ENCODE results near the gene CXXC4.

The CXXC4 gene

DNA sequence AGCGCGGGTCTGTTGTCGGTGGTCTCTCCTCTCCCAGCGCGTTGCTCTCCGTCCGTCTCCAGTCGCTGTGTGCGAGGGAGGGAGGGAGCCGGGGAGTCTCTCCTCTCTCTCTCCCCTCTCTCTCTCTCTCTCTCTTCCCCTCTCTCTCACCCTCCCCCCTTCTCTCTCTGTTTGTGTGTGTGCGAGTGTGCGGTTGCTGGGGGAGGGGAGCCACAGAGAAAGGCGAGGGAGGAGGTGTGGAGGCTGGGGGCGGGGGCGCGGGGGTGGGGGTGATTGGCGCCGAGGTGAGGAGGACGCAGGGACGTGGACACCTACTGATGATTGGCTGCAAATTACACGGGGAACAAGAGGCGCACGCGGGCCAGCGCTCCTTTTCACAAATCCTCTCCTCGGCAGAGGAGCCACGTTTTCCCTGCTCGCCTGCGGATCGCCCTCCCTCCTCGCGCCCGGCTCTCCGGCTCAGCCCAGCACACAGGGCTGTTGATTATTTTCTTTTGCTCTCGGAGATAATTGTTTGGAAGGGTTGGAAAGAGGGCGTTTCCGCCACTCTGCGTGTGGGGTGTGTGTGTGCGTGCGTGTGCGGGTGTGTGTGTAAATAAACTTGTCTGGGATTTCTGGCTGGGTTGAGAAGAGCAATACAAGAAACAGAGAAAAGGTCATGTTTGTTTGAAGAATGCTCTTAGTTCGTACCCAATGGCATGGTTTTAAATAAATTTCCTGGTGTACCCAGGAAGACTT lies at the start of gene CXXC4:
Gene CXXC4 (minus strand): TSS at position 73 of the 738 bp plus-strand sequence. CDS start 3,092 bp downstream, outside the sequence.
- DNase-seq (ENCODE audit: low spot score), result peak; percentile 33

DNA sequence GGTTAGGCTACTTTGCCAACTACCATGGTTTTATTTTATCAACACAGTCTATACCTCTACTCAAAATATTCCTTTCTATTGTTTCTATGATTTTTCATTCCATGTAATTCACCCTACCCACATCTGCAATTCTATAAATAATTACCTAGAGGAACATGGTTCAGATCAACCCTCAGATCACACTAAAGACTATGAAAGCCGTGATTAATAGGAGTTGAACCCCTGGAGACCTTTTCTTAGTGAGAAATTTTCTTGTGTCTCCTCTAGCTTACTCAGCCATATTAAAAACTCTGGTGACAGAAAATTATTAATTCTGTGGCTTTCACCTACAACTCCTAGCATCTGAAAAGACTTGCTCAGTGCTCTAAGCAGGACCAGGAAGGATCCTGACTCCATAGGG lies 38.5 kb upstream of the CXXC4 start:
- DNase-seq (ENCODE audit: low spot score), result no peak

DNA sequence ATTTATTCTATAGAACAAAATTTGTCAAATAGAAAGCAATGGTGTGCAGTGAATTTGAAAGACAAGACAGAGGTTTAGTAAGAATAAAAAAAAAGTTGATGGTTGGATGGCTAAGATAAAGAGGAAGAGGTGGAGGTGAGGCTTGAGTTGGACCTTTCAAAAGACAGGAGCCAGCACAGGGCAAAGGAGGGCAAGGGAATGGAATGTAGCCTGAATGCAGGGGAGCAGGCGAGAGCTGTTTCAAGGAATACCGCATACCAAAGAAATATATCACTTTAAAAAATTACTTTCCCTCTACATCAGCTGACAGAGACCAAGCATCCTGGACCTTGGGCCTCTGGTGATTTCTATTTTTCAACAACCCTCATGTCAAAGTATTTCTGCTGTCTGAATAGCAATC lies 38.0 kb upstream of the CXXC4 start:
- DNase-seq (ENCODE audit: low spot score), result no peak

DNA sequence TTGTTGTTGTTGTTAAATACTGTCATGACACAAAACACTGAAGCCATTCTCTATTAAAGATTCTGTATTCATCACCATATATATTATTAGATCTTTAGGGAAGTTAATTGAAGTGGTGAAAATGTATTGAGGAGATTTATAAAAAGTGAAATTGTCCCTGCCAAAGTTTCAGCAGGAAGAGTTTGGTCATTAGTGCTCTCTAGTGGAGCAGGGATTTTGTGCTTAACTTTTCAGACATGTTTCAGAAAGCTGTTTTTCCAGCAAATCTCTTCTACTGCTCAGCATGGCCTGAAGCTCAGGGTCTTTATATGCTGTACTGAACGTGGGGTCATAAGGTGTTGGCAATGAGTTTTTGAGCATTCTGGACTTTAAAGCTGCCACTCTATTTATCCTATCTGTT lies 36.7 kb upstream of the CXXC4 start:
- no peak for DNase-seq (ENCODE audit: low spot score)

DNA sequence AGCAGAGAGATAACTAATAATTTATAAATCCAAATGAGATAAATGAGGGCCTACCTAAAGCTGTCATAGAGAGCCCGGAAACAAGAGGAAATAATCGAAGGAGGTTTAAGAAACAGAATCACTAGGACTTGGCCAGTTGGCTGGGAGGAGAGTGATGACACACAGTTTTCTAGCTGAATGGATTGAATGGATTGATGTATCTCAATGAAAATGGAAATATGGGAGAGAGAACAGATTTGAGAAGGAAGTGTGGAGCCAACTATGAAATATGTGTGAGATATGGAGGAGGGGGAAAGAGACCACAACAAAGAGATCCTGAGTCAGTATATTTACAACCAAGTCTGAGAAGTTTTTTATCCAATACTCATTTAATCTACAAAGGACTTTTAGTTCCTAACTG lies 35.7 kb upstream of the CXXC4 start:
- DNase-seq (ENCODE audit: low spot score), result no peak

DNA sequence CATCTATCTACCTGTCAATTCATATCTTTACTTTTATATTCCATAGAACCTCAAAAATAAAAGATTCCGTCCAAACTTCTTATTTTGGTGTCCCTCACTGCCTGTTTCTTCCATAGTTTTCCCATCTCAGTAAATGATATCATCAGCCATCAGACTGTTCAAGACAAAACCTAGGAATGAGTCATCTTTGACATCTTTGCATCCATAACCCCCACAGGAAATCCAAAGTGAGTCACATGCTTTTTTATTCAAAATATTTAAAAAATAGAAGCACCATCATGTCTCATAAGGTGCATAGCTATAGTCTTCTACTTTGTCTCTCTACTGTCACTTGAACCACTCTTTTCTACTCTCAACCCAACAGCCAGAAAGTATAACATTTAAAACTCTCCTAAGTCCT lies 29.9 kb upstream of the CXXC4 start:
- DNase-seq (ENCODE audit: low spot score), result no peak

DNA sequence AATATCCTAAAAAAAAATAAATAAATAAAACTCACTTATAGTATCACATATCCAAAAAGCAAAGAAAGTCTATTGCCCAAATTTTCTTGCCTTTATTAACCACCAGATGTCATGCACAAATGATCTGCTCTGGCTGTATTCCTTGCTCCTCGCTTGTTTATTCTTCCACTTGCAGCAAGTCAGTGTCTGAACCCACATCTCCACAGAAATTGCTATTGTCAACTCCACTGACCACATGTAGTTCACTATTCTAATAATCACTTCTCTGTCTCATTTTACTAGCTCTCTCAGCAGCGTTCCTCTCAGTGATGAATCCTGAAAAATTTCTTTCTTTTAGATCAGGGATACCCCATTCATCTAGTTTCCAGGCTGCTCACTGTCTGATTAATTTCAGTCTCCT lies 29.3 kb upstream of the CXXC4 start:
- DNase-seq (ENCODE audit: low spot score), result no peak

DNA sequence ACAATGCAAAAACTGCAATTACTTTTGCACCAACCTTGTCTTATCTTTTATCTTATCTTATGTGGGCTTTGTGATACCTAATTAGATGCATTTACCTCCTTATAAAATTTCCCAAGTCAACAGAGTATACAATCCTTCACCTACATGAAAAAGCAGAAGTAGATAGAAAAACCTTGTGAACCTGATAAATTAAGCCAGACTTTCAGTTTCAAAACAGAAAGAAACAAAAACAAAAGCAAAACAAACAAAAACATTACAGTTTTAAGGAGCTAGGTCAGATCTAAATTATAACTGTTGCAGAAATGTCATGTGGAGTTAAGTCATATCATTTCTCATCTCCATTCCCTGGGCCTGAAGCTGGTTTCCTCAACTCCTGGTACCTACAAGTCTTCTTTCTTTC lies 24.9 kb upstream of the CXXC4 start:
- DNase-seq (ENCODE audit: low spot score), result no peak

DNA sequence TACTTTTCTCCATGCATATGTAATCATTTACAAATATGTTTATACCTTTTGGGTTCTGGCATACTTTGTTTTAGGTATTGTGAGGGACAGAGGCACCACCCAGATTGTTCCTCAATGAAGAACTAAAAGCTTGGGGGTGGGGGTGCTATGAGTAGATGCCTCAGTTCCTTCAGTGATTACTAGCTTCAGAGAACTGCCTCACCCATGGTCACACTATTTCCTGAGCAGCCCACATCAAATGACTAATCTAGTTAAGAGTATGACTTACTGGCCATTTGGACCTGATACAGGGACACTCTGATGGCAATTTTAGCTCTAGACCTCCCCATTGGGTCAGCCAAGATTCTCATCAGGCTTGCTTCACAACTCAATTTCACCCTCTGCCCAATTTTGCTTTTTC lies 22.2 kb upstream of the CXXC4 start:
- no peak for DNase-seq (ENCODE audit: low spot score)

DNA sequence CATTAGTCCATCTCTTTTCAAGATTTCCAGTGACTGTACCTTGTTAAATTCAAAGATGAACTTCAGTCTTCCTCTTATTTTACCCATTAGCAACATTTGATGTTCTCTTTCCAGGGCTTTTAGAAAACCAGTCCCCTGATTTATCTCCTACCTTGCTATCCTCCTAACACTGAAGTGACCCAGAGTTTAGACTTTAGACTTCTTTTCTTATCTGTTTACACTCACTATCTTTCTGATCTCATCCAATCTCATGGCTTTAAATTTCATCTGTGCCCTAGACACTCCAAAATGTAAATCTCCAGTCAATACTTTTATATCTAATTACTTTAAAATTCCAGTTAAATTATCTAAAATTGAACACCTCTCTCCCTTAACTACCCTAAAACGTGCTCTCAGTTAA lies 13.5 kb upstream of the CXXC4 start:
- no peak for DNase-seq (ENCODE audit: low spot score)

DNA sequence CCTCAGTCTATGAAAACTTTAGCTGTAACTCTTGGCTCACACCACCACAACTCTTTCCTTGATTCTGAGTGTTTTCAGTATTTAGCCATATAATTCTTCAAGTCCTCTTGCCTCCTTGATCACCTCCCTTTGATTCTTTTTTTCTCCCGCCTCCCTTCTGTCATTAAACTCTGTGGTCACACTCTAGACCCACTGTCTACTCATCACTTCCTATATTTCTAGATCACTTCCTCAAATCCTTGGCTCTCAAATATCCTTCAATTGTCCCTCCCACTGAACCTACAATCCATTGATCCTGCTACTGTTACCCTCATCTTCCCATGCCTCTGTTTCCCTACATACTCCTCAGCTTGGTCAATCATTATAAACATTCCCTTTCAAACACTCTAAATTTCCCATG lies 12.4 kb upstream of the CXXC4 start:
- DNase-seq (ENCODE audit: low spot score), result no peak

DNA sequence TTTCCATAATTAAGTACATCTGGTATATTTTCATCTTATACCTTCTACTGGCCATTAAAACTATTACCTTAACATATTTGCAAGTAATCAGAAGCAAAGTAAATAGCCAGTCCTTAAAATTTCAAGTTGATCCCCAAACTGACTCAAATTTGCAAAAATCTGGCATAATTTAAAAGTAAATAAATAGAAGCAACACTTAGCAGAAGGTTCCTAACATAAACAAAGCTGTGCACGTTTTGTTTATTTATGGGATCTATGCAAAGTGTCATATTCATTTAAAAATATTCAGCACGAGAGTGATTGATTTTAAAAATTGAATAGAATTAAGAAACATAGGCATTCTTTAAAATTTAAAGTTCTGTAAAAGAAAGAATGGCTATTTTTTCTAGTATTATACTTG lies 9.8 kb upstream of the CXXC4 start:
- DNase-seq (ENCODE audit: low spot score), result no peak

DNA sequence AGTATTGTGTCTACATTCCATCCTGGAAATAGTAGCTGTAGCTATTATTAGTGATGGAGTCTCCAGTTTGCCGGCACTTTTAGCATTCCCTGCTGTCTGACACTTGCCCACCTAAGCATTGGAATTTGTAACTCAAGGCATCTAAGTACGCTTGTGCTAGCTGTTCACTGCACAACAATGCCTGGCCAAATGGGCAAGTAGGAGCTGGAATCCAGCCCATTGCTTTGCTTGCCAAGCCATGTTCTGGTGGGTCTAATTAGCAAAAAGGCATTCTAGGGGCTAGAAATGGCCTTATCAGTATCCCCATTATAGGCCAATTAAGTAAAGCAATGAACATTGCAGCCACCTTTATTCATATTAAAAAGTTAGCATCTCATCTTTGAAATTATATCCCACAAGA lies 7.8 kb upstream of the CXXC4 start:
- DNase-seq (ENCODE audit: low spot score), result no peak

DNA sequence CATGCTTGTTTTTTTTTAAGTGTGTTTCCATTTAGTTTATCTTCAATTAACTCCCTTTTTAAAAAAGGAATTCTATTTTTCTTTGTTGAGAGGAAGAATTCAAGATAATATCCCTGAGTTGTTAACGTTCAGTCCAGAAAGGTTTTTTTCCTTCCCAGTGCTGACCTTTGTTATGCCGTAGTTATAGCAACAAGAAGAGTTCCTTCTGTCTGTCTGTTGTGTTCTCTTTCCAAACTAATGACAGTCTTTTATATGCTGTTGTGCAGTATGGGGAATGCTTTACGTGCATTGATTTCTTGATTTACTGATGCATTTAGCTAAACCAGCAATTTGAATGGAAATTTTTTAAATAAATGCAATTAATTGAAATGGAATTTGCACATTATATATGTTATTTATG lies 6.6 kb upstream of the CXXC4 start:
- no peak for DNase-seq (ENCODE audit: low spot score)

DNA sequence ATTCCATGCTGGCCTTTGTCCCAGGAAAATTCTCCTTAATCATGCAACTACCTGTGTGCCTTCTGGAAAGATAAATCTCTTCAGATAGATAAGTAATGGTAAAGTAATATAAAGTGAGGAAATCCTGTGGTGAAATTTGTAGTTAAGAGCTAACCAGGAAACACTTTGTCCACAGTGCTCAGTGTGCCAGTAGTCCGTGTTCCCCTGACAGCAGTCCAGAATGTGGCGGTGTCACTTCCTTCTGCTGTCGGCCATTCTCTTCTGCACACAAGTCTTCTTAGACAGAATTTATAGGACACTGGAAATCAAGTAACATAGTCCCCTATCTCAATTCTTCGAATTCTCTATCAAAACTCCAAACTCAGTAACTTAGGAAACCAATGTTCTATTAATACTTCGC lies 5.7 kb upstream of the CXXC4 start:
- no peak for DNase-seq (ENCODE audit: low spot score)

DNA sequence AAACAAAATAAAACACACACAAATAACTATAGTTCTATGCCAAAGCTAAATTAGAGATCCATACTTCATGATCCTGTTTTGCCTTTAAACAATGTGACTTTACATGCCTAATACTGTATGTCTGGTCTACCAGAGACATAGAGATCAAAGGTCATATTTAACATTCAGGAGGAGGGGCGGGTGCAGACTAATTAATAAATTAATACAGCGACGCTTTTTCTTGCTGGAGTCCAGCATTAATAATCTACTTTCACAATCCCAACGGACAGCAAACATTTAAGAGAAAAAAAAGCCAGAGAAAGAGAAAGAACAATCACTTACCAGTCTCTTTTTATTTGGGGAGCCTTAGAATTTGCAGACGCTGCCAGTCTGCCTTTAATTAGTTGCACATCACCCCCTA lies 509 bp downstream of the CXXC4 start:
- no peak for DNase-seq (ENCODE audit: low spot score)

DNA sequence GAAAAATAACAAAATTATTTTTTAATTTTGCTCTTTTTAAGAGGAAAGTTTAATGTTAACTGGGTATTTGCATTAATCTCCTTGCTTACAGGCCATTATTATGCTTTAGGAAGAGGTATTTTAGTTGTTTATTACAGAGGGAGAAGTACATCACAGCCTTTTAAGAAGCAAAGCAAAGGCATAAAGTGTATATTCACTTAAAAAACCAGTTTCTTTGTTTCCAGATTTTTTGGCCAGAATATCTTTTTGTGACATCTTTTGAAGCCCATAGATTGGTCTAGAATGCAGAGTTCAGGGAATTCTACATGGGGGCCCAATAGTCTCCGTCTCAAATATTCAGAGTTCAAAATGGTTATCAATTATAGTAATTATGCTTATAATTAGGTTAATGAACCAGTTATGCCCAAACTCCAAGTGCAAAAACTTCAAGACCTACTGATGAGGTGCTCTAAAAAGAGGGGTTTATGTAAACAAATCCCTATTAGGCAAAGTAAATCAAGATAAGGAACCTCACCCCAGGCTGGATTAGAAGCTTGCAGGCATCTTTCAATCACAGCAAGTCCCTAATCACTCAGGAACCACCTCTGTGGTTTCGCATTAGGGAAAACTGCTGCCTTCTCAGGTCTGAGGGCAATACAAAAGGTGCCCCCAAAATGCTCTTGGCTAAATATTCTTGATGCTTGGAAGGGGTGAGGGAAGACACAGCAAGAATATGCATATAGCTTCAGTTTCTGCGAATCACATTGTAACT lies 1.4 kb downstream of the CXXC4 start:
- DNase-seq (ENCODE audit: low spot score), result no peak

DNA sequence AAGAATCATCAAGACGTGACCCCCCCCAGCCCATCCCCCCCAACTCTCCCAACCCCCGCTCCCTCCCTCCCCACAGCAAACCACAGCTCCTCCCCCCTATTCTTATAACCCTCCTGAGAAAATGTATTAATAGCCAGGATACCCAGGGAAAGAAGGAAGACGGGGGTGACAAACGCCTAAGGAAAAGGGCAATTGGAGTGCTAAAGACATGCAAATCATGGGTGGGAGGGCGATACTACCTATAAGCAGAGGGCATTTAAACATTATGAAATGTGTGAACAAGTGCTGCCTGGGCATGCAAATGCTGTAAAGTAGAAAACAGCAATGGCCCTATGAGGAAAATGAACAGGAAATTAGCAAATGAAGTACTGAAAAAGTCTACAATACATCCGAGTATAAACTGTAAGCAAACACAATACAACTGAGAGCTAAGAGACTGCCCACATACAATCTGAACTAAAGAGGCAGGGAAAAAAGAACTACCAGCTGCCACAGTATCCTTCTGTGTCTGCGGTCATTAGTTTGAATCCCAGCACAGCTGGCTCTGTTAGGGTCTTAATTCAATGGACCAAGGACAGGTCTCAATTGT lies 2.4 kb downstream of the CXXC4 start:
- peak; percentile 17 for DNase-seq (ENCODE audit: low spot score)

DNA sequence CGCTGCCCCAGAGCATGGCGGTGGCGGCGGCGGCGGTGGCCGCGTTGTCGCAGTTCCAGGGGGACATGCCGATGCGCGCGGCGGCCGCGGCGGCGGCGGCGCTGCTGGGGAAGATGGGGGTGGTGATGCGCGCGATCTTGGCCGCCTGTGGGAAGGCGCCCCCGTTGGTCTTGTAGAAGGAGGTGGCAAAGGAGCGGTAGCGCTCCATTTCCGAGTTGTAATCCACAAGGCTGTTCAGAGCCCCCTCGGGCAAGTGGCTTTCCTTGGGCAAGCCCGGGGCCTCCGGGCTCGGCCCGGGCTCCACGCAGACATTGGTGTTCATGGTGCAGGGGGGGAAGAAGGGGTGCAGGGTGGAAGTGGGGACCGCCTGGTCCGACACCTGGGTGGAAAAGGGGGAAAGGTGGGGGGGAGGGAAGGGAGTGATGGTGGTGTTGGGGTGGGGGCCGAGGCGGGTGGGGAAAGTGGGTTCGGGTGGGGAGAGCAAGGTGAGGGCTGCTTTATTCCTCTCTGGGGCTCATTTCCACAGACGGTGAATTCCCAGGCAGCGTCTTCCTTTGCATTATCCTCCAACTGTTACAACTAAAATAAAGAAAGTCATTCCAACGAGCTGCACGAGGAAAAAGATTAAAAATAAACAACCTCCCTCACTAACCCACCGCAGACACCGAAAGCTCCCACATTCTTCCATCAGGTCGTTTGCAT lies 3.1 kb downstream of the CXXC4 start:
- peak; percentile 18 for DNase-seq (ENCODE audit: low spot score)

DNA sequence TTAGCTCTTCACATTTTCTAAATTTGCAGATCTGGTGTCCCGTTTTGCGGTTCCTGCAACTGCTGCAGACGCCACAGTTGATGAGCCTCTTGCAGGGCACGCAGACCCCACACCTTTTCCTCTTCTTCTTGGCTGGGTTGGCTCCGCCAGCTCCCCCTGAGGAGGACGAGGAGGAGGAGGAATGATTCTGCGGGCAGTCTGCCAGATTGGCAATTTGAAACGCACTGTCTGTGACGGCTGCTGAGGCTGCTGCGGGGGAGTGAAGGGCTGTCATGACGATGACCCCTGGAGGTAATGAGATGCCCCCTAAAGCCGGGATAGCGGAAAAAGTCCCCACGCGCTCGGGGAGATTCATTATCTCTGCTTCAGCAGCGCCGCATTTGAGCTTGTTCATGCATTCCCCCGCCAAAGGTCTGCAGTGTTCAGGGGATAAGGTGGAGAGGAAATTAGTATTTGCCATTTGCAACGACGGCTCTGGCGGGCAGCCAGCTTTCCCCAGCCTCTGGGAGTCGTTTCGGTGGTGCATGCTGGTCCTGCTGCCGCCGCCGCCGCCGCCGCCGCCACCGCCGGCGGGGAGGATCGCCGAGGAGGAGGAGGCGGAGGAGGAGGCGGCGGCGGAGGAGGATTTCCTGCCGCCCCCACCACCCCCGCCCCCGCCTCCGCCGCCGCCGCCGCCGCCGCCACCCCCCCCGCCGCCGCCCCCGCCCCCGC lies 3.8 kb downstream of the CXXC4 start:
- DNase-seq (ENCODE audit: low spot score), result peak; percentile 54

DNA sequence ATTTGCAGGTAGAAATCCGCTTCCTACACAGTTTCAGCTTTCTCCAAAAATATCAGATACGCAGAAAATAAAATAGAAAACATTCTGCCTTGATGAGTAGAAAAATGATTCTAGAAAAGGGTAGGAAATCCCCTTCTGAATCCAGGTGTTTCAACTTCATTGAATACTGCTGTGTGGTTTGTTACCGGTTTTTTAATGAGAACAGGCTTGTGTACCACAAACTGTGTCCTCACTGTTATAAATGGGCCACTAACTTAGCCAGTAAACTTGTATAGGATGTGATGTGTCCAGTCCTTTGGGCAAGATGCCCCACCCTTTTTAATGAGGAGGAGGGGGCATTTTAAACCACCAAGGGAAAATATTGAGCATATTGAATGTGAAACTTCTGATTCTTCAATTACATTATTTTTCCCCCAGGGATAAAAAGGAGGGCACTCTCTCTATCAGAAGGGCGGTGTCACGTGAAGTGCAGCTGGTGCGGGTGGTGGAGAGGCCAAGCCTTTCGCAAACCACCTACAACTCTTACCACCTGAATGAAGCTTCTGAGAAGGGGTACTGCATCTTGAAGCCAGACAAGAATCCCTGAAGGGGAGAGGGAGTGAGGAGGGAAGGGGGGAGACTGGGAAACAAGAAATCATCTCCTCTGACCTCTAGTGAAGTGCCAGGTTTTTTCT lies 4.5 kb downstream of the CXXC4 start:
- DNase-seq (ENCODE audit: low spot score), result peak; percentile 39

DNA sequence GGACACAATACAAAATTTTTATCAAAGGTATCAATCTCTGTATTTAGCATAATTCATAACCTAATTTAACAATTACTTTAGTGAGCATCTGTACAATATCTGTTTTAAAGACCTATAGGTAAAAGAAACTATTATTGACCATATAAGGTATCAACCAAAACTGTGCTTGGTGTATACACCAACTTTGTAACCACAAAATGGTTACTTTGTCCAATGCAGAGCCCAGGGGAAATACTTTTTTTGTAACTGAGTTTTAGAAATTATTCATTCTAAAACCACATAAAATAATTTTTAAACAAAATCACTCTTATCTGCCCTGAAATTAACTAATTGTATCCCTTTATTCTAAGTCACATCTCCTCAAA lies 5.0 kb downstream of the CXXC4 start:
- no peak for DNase-seq (ENCODE audit: low spot score)

Data from HuH-7.5 (cell line).